ENCODE measurements around the gene TEX14.
"Not testable (repeated sequence)": the region's sequence is repeated elsewhere in the genome, so short reads cannot be mapped to it uniquely, and the experiment has no call there.

Gene TEX14

DNA sequence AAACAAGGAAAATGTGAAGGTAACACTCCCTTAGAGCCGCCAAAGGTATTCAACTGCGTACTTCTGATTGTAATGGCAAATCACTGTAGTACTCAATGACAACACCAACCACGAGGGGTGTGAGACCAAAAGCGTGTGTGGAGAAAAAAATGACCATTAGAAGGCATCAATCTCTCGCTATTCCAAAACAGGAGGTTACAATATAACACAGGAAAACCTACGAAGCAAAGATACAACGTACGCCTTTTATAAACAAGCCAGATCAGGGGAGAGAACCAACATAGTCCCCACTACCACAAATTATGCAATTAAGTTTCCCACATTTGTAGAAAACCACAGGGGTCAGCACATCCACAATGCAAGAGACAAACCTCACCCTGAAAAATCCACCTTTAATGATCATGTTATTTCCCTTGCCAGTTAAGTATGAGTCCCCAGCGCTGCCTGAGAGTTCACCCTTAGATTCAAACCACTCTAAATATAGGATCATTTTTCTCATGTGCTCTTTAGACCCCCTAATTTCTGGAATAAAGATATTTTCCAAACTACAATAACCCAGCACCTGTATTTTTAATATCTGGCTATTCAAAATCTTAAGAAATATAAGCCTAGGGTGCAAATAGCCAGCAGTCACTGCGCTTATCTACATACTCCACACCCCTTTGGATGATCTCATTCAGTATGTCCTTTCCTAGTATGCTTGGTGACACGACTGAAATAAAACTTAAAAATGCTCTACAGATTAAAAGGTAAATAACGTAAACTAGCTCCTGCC is 12.4 kb downstream of the TEX14 start:
- TF ChIP-seq, protein P1, sequence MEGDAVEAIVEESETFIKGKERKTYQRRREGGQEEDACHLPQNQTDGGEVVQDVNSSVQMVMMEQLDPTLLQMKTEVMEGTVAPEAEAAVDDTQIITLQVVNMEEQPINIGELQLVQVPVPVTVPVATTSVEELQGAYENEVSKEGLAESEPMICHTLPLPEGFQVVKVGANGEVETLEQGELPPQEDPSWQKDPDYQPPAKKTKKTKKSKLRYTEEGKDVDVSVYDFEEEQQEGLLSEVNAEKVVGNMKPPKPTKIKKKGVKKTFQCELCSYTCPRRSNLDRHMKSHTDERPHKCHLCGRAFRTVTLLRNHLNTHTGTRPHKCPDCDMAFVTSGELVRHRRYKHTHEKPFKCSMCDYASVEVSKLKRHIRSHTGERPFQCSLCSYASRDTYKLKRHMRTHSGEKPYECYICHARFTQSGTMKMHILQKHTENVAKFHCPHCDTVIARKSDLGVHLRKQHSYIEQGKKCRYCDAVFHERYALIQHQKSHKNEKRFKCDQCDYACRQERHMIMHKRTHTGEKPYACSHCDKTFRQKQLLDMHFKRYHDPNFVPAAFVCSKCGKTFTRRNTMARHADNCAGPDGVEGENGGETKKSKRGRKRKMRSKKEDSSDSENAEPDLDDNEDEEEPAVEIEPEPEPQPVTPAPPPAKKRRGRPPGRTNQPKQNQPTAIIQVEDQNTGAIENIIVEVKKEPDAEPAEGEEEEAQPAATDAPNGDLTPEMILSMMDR (IDR thresholded peaks at IDR 0.05; ENCODE audit: low read length, missing control alignments): no peak
- DNase-seq (ENCODE audit: low read depth): peak; percentile 91
- no peak overlapping the region for H3K4me3 ChIP-seq (replicated peaks; ENCODE audit: low read depth, low read length)

DNA sequence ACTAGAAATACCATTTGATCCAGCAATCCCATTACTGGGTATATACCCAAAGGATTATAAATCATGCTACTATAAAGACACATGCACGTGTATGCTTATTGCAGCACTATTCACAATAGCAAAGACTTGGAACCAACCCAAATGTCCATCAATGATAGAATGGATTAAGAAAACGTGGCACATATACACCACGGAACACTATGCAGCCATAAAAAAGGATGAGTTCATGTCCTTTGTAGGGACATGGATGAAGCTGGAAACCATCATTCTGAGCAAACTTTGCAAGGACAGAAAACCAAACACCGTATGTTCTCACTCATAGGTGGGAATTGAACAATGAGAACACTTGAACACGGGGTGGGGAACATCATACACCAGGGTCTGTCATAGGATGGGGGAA is 13.6 kb downstream of the TEX14 start:
- not testable (repeated sequence) for DNase-seq (ENCODE audit: low read depth); H3K4me3 ChIP-seq (replicated peaks; ENCODE audit: low read depth, low read length)

DNA sequence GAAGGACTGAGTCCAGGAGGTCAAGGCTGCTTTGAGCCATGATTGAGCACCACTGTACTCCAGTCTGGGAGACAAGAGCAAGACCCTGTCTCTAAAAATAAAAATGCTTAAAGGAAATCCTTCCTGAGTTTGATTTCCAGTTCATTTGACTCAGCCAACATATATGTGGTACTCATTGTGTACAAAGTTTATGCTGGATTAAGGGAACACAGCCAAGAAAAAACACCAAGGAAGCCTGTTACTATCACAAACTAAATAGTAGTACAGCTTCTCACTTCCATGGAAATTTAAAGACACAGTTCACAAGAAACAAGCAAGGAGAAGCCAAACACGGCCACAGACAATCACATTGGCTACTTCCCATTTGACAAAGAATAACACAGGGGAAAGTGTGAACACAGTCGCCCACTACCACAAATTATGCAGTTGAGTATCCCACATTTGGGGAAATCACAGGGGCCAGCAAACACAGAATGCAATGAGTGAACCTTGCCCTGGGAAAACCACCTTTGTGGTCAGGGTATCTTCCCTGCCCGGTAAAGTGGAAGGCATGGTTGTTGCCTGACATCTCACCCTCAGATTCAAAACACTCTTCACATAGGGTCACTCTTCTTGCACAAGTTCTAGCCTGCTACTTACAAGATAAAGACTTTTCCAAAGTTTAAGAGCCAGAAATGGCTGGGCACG is 14.5 kb downstream of the TEX14 start:
- DNase-seq (ENCODE audit: low read depth): peak; percentile 85
- no peak overlapping the region for H3K4me3 ChIP-seq (replicated peaks; ENCODE audit: low read depth, low read length)
- TF ChIP-seq, protein P1 (IDR thresholded peaks at IDR 0.05; ENCODE audit: low read length, missing control alignments): no peak

DNA sequence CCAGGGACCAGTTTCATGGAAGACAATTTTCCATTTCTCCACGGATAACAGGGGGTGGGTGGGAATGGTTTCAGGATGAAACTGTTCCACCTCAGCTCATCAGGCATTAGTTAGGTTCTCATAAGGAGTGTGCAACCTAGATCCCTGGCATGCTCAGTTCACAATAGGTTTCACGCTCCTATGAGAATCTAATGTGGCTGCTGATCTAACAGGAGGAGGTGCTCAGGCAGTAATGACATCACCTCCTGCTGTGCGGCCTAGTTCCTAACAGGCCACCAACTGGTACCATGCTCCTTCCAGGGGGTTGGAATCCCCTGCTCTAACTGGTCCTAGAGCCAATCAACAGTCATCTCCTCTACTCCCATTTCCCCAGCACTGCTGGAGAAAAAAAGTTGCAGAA is 19.9 kb downstream of the TEX14 start:
- DNase-seq (ENCODE audit: low read depth): no peak
- no peak overlapping the region for H3K4me3 ChIP-seq (replicated peaks; ENCODE audit: low read depth, low read length)
- TF ChIP-seq, protein P1 (IDR thresholded peaks at IDR 0.05; ENCODE audit: low read length, missing control alignments): no peak

DNA sequence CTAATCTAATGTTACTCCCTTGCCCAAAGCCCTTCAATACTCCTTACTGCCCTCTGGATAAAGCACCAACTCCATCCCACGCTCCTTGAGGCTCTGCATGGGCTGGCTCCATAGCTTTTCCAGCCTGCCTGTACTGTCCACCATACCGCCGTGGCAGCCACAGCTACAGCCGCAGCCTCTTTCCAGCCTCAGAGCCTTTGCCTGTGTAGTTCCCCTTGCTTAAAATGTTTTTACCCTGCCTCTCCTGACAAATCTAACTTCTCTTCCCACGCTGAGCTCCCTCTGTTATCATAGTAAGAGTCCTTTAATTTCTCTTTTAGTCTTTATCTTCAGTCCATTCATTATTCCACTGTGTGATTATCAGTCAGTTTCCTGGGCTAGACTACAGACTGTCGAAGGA is 22.0 kb downstream of the TEX14 start:
- H3K4me3 ChIP-seq (replicated peaks; ENCODE audit: low read depth, low read length): no peak overlapping the region
- TF ChIP-seq, protein P1 (IDR thresholded peaks at IDR 0.05; ENCODE audit: low read length, missing control alignments): no peak
- DNase-seq (ENCODE audit: low read depth): peak; percentile 30

DNA sequence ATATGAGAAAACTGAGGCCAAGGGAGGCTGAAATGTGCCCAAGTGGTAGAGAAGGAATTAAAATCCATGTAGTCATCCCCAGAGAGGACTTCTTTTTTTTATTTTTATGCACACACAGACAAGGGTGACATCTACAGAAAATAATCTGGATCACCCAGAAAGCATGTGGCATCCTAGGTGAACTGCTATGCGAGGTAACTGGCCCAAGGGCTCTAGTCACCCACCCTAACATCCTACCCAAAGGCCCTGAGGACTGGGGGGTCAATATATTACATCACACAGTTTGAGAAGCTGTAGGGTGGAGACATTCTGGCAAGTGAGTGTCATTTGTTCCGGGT is 23.3 kb downstream of the TEX14 start:
- DNase-seq (ENCODE audit: low read depth): no peak
- TF ChIP-seq, protein P1 (IDR thresholded peaks at IDR 0.05; ENCODE audit: low read length, missing control alignments): no peak
- H3K4me3 ChIP-seq (replicated peaks; ENCODE audit: low read depth, low read length): no peak overlapping the region

DNA sequence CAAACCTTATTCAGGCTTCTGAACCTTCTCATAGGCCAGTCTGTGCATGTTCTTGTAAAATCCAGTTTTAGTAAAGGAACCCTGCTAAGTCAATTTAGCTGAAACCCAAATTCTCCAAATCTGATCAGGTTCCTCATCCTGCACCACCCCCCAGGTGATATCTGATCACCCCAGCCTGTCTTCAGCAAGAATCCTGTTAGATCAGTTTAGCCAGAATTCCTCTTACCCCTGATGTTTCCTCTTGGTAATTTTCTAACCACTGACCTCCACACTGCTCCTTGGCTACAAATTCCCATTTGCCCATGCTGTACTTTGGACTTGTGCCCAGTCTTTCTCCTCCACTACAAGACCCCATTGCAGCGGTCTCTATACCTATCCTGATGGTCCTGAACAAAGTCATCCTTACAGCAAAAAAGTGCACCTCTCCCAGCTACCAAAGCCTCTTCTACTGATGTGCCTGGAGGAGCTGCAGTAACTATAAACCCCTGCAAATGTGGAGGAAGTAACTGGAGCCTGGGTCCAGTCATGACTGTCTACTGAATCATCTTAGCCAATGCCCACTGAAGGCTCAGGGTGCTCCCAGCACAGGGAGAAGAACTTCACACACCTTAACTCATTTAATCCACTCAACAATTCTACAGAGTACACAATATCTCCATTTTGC is 23.8 kb downstream of the TEX14 start:
- TF ChIP-seq, protein P1 (IDR thresholded peaks at IDR 0.05; ENCODE audit: low read length, missing control alignments): no peak
- no peak for DNase-seq (ENCODE audit: low read depth)
- no peak overlapping the region for H3K4me3 ChIP-seq (replicated peaks; ENCODE audit: low read depth, low read length)
